Loucy (cell line): Measurements from ENCODE around the gene GAGE12J.
"Not testable (repeated sequence)": the region's sequence is repeated elsewhere in the genome, so short reads cannot be mapped to it uniquely, and the experiment has no call there.

Experiments
- H2AFZ ChIP-seq: fragments of 200-600 bp; sonication (generic); 2 replicates; pipeline ENCODE4 v1.6.0; 2016; ENCODE audit warnings: antibody characterized with exemption, mild to moderate bottlenecking, low read length, moderate library complexity
- H3F3A ChIP-seq: fragments of 200-600 bp; 2 replicates; pipeline ENCODE4 v1.6.0; 2016; ENCODE audit warnings: antibody characterized with exemption, low read depth, mild to moderate bottlenecking
- H3K27me3 ChIP-seq: fragments of 200-600 bp; sonication (generic); 2 replicates; pipeline ENCODE4 v1.6.1; 2014; ENCODE audit warnings: low read length, mild to moderate bottlenecking; ENCODE audit not compliant: insufficient read depth, poor library complexity, severe bottlenecking
- H3K36me3 ChIP-seq: fragments of 200-600 bp; sonication (generic); 2 replicates; pipeline ENCODE4 v1.6.1; 2016; ENCODE audit warnings: low read length; ENCODE audit not compliant: insufficient read depth
- H3K4me1 ChIP-seq: fragments of 200-600 bp; sonication (generic); 2 replicates; pipeline ENCODE4 v1.5.1; 2014; ENCODE audit warnings: low read length, mild to moderate bottlenecking; ENCODE audit not compliant: insufficient read depth, poor library complexity, severe bottlenecking
- H3K4me2 ChIP-seq: fragments of 200-600 bp; sonication (generic); 2 replicates; pipeline ENCODE4 v1.6.0; 2014; ENCODE audit warnings: antibody characterized with exemption, low read length, low read depth, mild to moderate bottlenecking; ENCODE audit not compliant: poor library complexity, severe bottlenecking
- H3K4me3 ChIP-seq: fragments of 200-600 bp; sonication (generic); 2 replicates; pipeline ENCODE4 v1.5.1; 2014; ENCODE audit warnings: low read length, mild to moderate bottlenecking, mixed read lengths; ENCODE audit not compliant: poor library complexity, severe bottlenecking
- H3K79me2 ChIP-seq: fragments of 200-600 bp; sonication (generic); 2 replicates; pipeline ENCODE4 v1.6.1; 2014; ENCODE audit warnings: low read length; ENCODE audit not compliant: insufficient read depth
- H3K9ac ChIP-seq: fragments of 200-600 bp; sonication (generic); 2 replicates; pipeline ENCODE4 v1.6.0; 2014; ENCODE audit warnings: mild to moderate bottlenecking, low read depth, low read length, moderate library complexity; ENCODE audit not compliant: poor library complexity, severe bottlenecking
- H3K9me2 ChIP-seq: fragments of 200-600 bp; sonication (generic); replicated peaks from 2 replicates; pipeline ENCODE4 v1.6.1; 2016; ENCODE audit warnings: low read depth, low read length, mixed read lengths
- H3K9me3 ChIP-seq: fragments of 200-600 bp; sonication (generic); 2 replicates; pipeline ENCODE4 v1.6.1; 2014; ENCODE audit warnings: mild to moderate bottlenecking, antibody characterized with exemption, low read length, low read depth; ENCODE audit not compliant: insufficient read depth
- H4K20me1 ChIP-seq: fragments of 200-600 bp; sonication (generic); 2 replicates; pipeline ENCODE4 v1.6.0; 2014; ENCODE audit warnings: antibody characterized with exemption, low read length, mild to moderate bottlenecking; ENCODE audit not compliant: insufficient read depth, poor library complexity, severe bottlenecking
- CTCF ChIP-seq: fragments of 200-600 bp; sonication (generic); conservative IDR thresholded peaks from 2 replicates; pipeline ENCODE4 v1.5.1; 2014; ENCODE audit warnings: mild to moderate bottlenecking, antibody characterized with exemption, low read length
- EZH2phosphoT487 ChIP-seq: fragments of 200-600 bp; IDR thresholded peaks from 2 replicates; pipeline ENCODE4 v1.6.1; 2018; ENCODE audit warnings: antibody characterized with exemption, mild to moderate bottlenecking, moderate library complexity, borderline replicate concordance

GAGE12J gene

DNA sequence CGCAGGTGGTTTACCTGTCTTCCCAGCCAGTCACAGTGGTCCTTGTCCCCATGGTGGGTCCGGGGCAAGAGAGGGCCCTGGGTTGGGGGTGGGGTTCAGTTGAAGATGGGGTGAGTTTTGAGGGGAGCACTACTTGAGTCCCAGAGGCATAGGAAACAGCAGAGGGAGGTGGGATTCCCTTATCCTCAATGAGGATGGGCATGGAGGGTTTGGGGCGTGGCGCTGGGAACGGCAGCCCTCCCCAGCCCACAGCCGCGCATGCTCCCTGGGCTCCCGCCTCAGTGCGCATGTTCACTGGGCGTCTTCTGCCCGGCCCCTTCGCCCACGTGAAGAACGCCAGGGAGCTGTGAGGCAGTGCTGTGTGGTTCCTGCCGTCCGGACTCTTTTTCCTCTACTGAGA, at the start of gene GAGE12J:
Gene GAGE12J, plus strand, starts transcription at position 301 of the 400 bp plus-strand sequence. CDS start 1,157 bp downstream, outside the sequence.
- not testable (repeated sequence) for H3K4me3 ChIP-seq, H2AFZ ChIP-seq, H3K79me2 ChIP-seq, H3K36me3 ChIP-seq, H4K20me1 ChIP-seq, H3K9ac ChIP-seq, H3K9me3 ChIP-seq, H3F3A ChIP-seq, H3K27me3 ChIP-seq, H3K9me2 ChIP-seq, H3K4me1 ChIP-seq, H3K4me2 ChIP-seq

DNA sequence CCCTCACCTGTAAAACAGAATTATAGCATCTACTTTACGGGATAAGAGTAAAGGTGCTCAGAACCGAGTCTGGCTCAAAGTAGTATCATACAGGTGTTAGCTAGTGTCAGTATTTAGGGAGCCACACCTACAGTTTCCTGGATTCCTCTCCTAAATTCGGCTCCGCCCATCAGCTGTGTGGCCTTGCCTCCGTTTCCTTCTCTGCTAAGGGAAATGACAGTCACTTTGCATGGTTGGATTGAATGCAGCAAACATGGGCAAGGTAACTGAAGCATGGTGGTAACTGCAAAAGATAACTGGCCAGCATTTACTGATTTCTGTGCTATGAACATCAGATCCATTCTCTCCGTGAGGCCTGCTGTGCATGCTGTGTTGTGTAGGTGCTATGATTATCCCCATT, 49.4 kb upstream of the GAGE12J start:
- TF ChIP-seq EZH2phosphoT487, result no peak
- TF ChIP-seq CTCF, result no peak
- Histone ChIP-seq H3K27me3 (no peaks in the 10 kb centered on the region), H3K4me2 (peak overlapping the region; percentile 83)

DNA sequence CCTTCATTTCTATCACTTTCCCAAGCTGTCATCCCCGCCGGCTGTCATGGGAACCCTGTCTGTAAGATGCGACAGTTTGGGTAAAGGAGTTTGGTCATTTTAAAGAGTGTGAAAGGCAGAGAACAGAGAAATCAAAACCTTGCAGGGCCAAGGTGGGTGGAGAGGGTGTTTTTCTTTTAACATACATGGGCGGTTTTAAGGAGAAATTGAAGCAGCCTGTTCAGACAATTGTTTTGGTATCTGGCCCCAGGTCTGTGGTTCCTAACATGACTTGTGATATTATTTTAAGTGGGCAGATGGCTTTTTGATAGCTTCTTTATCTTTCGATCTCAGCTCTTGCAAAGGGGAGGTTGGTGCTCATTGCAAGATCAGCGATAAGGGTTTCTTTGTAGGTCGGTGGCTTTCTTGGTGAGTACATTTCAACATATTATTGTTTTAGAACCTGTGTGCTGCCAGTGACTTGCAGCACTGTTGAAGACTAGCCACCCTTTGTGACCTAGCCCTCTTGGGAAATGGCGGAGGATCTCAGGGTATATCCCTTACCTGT, 48.6 kb upstream of the GAGE12J start:
- H3K9ac ChIP-seq, result peak overlapping the region; percentile 33

More for the DNA sequence above, 49.4 kb upstream of the GAGE12J start:
- Histone ChIP-seq H3K9me2 (no peaks in the 10 kb centered on the region), H3K4me3 (peak overlapping the region; percentile 86), H3K9me3 (no peaks in the 10 kb centered on the region), H3K4me1 (peaks cover 28% of the 10 kb centered on the region), H2AFZ (no peak overlapping the region), H3K36me3 (no peaks in the 10 kb centered on the region), H3K9ac (peak overlapping the region; percentile 33), H4K20me1 (peaks cover 8% of the 10 kb centered on the region), H3K79me2 (peaks cover 19% of the 10 kb centered on the region; the same call in 1 of the 2 replicates), H3F3A (no peaks in the 10 kb centered on the region)

More for the DNA sequence above, 48.6 kb upstream of the GAGE12J start:
- Histone ChIP-seq H3K9me2 (no peaks in the 10 kb centered on the region), H3F3A (no peaks in the 10 kb centered on the region), H3K9me3 (no peaks in the 10 kb centered on the region), H2AFZ (no peak overlapping the region), H3K79me2 (peaks cover 19% of the 10 kb centered on the region; the same call in 1 of the 2 replicates), H3K4me3 (peak overlapping the region; percentile 86), H3K4me1 (peaks cover 28% of the 10 kb centered on the region), H3K4me2 (peak overlapping the region; percentile 83), H3K27me3 (no peaks in the 10 kb centered on the region), H3K36me3 (no peaks in the 10 kb centered on the region), H4K20me1 (peaks cover 8% of the 10 kb centered on the region)
- TF ChIP-seq EZH2phosphoT487 (peak; percentile 18; the same call in 1 of the 2 replicates), CTCF (no peak)
